ENCODE results near the gene MDM1.

The MDM1 gene

DNA sequence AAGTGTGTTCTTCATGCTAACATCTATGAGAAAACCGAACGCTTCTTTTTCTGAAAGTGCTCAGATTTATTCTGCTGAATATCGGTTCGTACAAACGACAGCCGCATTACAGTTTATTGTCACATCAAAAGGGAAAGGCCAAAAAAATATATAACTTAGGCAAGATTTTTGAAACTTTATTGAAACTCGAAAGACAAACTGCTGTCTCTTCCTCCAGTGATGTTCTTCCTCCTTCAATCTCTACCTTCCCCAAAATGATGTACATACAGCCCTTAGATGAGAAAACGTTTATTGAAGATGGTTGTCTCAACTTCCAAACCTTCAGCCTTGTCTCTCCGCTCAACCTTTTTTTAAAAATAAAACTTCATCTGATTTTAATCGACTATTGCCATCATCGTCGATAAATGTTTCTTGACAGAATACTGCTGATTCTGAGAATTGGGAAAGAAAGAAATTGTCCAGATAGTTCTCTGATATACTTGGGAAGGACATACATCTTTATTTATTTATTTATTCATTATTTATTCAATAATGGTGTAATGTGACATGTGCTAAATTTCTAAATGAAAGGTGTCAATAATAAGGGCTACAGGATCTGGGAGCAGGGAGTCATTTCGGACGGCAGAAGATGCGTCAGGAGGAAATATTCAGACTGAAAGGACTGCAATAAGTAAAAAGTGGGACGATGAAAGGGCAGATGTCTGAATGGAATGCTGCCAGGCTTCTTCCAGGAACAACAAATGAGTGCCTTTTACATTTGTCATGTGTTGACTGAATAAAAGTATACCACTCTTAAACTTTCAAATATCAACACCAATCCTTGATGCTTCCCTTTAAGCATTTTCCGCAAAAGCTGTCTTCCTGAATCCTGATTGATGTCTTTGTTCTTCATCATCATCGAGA is 817 bp upstream of the MDM1 start:
- TF ChIP-seq, protein P1, sequence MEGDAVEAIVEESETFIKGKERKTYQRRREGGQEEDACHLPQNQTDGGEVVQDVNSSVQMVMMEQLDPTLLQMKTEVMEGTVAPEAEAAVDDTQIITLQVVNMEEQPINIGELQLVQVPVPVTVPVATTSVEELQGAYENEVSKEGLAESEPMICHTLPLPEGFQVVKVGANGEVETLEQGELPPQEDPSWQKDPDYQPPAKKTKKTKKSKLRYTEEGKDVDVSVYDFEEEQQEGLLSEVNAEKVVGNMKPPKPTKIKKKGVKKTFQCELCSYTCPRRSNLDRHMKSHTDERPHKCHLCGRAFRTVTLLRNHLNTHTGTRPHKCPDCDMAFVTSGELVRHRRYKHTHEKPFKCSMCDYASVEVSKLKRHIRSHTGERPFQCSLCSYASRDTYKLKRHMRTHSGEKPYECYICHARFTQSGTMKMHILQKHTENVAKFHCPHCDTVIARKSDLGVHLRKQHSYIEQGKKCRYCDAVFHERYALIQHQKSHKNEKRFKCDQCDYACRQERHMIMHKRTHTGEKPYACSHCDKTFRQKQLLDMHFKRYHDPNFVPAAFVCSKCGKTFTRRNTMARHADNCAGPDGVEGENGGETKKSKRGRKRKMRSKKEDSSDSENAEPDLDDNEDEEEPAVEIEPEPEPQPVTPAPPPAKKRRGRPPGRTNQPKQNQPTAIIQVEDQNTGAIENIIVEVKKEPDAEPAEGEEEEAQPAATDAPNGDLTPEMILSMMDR (IDR thresholded peaks at IDR 0.05; ENCODE audit: low read depth, low read length): no peak
- H3K4me3 ChIP-seq (ENCODE audit: low read depth, low read length): peak overlapping the region; percentile 87

DNA sequence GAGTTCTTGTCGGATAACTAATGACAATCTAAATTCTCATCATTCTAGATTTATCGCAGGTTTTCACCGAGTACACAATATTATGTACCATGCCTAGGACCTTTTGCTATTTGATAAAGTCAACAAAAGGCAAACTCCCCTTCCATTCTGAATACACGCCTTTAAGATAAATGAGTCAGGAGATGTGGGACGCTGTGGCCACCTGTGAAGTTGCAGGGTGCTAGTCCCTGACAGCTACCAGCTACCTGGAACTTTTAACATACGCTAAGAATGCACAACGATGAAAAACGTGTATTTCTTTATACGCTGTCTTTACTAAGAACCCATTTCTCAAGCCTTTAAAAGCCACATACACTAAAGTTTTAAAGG is 678 bp downstream of the MDM1 start:
- TF ChIP-seq, protein P1 (IDR thresholded peaks at IDR 0.05; ENCODE audit: low read depth, low read length): no peak
- H3K4me3 ChIP-seq (ENCODE audit: low read depth, low read length): peak overlapping the region; percentile 87

DNA sequence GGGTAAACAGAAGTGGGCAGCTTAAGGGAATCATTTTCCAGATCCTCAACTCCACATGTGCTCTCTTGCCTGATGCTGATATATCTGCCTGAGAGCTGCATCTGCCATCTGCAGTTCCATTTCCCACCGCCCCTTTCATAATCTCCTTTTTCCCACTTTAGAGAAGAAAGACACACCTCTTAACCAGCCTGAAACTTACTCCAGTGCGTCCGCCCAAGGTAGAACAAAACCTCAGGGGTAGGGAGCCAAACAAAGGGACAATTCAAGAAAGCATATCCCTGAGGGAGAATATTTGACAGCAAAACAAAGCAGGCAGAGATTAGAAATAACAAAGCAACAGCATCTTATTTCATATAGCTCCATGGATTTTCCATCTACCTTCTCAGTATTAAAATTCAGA is 4.3 kb downstream of the MDM1 start:
- H3K4me3 ChIP-seq (ENCODE audit: low read depth, low read length): no peak overlapping the region
- TF ChIP-seq, protein P1 (IDR thresholded peaks at IDR 0.05; ENCODE audit: low read depth, low read length): no peak

DNA sequence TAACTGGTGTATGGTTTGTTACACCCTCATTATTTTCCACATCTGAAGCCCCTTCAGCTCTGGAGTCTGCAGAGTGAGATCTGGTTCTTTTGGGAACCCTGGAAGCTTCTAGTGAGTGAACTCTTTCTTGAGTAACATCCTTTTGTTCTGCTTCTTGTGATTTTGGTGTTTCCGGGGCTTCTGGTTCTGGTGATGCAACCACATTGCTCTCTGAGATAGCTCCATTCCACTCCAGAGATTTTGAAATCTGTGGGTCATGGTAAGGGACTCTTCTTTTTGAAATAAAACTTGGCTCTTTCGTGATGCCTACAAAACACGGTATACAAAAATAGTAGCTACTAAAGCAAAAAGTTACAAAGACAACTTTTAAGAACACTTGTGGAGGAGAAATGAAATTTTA is 5.4 kb downstream of the MDM1 start:
- TF ChIP-seq, protein P1 (IDR thresholded peaks at IDR 0.05; ENCODE audit: low read depth, low read length): no peak
- H3K4me3 ChIP-seq (ENCODE audit: low read depth, low read length): no peak overlapping the region

DNA sequence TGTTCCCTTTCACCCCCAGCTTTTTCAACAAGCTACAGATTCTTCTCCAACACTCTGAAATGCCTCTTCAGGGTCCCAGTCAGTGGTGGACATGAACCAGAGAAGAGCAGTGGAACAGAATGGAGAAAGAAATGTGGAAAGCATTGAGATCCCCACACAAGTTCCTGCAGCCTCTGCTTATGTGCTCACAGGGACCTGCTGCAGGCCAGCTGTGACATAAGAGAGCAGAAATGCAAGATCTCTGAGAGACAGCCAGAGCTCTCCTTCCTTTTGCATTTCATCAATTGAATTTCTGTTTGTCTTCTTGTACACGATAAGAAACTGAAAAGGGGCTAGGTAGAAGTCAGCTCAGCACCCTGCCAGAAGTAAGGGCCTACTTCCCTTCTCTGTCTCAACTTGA is 6.2 kb downstream of the MDM1 start:
- H3K4me3 ChIP-seq (ENCODE audit: low read depth, low read length): no peak overlapping the region
- TF ChIP-seq, protein P1 (IDR thresholded peaks at IDR 0.05; ENCODE audit: low read depth, low read length): no peak

DNA sequence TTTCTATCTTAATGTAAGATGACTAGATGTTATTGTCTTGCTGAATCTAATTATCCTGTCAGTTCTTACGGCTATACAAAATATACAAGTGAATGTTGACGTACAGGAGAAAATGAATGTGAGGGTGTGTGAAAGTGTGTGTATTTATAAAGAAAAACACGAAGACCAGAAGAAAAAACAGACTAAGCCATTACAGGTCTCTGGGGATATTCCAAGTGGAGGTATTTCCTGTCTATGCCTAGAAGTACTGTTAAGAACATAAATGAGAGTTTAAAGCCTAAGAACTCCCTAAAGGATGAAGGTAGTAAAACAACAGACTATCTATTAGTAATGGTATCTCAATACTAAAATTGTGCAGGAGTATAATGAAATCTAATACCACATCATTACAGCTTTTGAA is 7.6 kb downstream of the MDM1 start:
- H3K4me3 ChIP-seq (ENCODE audit: low read depth, low read length): no peak overlapping the region
- TF ChIP-seq, protein P1 (IDR thresholded peaks at IDR 0.05; ENCODE audit: low read depth, low read length): no peak

DNA sequence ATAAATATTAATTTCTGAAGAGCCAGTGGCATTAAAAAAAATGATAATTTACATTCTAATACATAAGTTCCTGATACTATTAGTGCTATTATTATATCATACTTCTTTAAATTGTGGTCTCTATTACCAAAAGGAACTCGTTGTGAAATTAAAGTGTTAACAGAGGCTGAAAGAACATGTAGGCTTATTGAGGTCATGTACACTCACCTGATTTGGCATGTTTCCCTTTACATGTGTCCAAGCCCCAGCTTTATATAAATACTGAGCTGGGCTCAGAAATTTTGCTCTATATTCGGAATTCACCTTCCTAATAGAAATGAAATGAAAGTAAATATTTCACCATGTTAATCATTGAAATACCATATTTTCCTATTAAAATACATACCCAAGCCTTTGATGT is 11.0 kb downstream of the MDM1 start:
- TF ChIP-seq, protein P1 (IDR thresholded peaks at IDR 0.05; ENCODE audit: low read depth, low read length): no peak
- no peak overlapping the region for H3K4me3 ChIP-seq (ENCODE audit: low read depth, low read length)

All from WI38 (cell line).